Omental fat pad (tissue), 4 donors: ENCODE measurements around the gene SACS. TPM values are rescaled to one million over a fixed set of nuclear protein-coding genes. Genes with fewer than 3 reads are reported as not detected.

Experiments
- ATAC-seq: fragments of 150-250 bp; one replicate; pipeline ENCODE4 v1.9.1; 2016; ENCODE audit warnings: mild to moderate bottlenecking, moderate library complexity; ENCODE audit not compliant: low FRiP score
- DNase-seq: peaks from one replicate; pipeline ENCODE4 v3.0.0-alpha.2; 2019; ENCODE audit warnings: low spot score
- total RNA-seq, 4 donors: library from RNA; depleted of rRNA; stranded (reverse); fragments of >200 nt; gene quantifications; one replicate each; pipeline ENCODE4 v1.1.0, GENCODE V29; 2016
- TF ChIP-seq, protein P1 (sequence below), 3 donors: fragments of 450-650 bp; IDR thresholded peaks; one replicate each; pipeline ENCODE4 v1.5.1; 2016 to 2017; ENCODE audit warnings: antibody characterized with exemption in 3 of 3, mild to moderate bottlenecking in 3 of 3, moderate library complexity in 2 of 3

The SACS gene
- total RNA-seq, 4 donors from 2014 or later: 12.6 to 48.4 (median 15.0) TPM

- no peak for DNase-seq
- no peak for ATAC-seq
- TF ChIP-seq, protein P1, sequence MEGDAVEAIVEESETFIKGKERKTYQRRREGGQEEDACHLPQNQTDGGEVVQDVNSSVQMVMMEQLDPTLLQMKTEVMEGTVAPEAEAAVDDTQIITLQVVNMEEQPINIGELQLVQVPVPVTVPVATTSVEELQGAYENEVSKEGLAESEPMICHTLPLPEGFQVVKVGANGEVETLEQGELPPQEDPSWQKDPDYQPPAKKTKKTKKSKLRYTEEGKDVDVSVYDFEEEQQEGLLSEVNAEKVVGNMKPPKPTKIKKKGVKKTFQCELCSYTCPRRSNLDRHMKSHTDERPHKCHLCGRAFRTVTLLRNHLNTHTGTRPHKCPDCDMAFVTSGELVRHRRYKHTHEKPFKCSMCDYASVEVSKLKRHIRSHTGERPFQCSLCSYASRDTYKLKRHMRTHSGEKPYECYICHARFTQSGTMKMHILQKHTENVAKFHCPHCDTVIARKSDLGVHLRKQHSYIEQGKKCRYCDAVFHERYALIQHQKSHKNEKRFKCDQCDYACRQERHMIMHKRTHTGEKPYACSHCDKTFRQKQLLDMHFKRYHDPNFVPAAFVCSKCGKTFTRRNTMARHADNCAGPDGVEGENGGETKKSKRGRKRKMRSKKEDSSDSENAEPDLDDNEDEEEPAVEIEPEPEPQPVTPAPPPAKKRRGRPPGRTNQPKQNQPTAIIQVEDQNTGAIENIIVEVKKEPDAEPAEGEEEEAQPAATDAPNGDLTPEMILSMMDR (IDR thresholded peaks at IDR 0.05): no peak
Observed at GRCh38 chr13:23392925-23393645, 40.4 kb downstream of the SACS start.

DNA sequence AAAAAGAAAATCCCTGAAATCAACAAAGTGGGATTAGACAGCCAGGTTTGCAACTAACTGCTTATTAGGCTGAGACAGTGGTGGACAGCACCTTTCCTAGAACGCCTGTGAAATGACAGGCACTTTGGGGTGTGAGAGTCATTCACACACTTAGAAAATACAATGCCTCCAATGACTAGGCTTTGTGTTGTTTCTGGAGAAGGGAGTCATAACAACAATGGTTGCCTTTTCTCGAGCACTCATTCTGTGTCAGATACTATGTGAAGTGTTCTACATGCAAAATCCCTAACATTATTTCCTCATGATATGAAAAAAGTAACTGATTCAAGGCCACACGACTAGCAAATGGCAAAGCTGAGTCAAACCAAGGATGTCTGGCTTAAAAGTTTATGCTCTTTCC is 41.2 kb downstream of the SACS start:
- TF ChIP-seq, protein P1 (IDR thresholded peaks at IDR 0.05): no peak
- DNase-seq (no peak), ATAC-seq (no peak)

GRCh38 chr13:23391752-23392151 is 41.8 kb downstream of the SACS start:
- DNase-seq: no peak
- TF ChIP-seq, protein P1 (IDR thresholded peaks at IDR 0.05): no peak
- no peak for ATAC-seq

GRCh38 chr13:23386533-23386932 is 47.0 kb downstream of the SACS start:
- ATAC-seq: no peak
- TF ChIP-seq, protein P1 (IDR thresholded peaks at IDR 0.05): no peak
- no peak for DNase-seq

DNA sequence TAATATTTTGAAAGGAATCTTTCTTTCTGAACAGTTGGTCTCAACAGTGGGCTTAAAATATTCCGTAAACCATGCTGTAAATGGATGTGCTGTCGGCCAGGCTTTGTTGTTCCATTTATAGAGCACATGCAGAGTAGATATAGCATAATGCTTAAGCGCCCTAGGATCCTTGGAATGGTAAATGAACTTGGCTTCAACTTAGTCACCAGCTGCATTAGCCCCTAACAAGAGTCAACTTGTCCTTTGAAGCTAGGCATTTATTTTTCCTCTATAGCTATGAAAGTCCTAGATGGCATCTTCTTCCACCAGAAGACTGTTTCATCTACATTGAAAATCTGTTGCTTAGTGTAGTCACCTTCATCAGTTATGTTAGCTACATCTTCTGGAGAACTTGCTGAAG is 47.6 kb downstream of the SACS start:
- no peak for DNase-seq
- TF ChIP-seq, protein P1 (IDR thresholded peaks at IDR 0.05): no peak
- no peak for ATAC-seq

GRCh38 chr13:23384111-23384510 is 49.4 kb downstream of the SACS start:
- DNase-seq (no peak), ATAC-seq (no peak)
- TF ChIP-seq, protein P1 (IDR thresholded peaks at IDR 0.05): no peak

GRCh38 chr13:23383151-23383550 is 50.4 kb downstream of the SACS start:
- ATAC-seq (no peak), DNase-seq (no peak)
- TF ChIP-seq, protein P1 (IDR thresholded peaks at IDR 0.05): no peak
